ENCODE data around the gene AK8. TPM values are rescaled to one million over a fixed set of nuclear protein-coding genes. Genes with fewer than 3 reads are reported as not detected.

The AK8 gene
- total RNA-seq, 1 donor from 2014 or later, result 0.25 TPM

GRCh38 chr9:132869266-132869665, 8.8 kb downstream of the AK8 start:
- Histone ChIP-seq H3K27ac (no peak overlapping the region), H3K4me1 (no peaks in the 10 kb centered on the region), H3K36me3 (no peaks in the 10 kb centered on the region), H3K9me3 (no peaks in the 10 kb centered on the region), H3K27me3 (no peaks in the 10 kb centered on the region), H3K4me3 (no peak overlapping the region)
- intact Hi-C loops (cut with DNase I), result no loop called here
- DNase-seq (ENCODE audit: extremely low spot score in 2 of 2), result no peak
- no peak for TF ChIP-seq POLR2AphosphoS5 (IDR thresholded peaks at IDR 0.05; ENCODE audit: insufficient read depth in 1 of 2, low read depth in 1 of 2)
- no peak for TF ChIP-seq CTCF (IDR thresholded peaks at IDR 0.05)
- TF ChIP-seq POLR2A (IDR thresholded peaks at IDR 0.05), result no peak

GRCh38 chr9:132866898-132867297, 11.2 kb downstream of the AK8 start:
- no peak for DNase-seq (ENCODE audit: extremely low spot score in 2 of 2)
- intact Hi-C loops (cut with DNase I), result no loop called here
- no peaks in the 10 kb centered on the region for H3K27me3 ChIP-seq
- H3K9me3 ChIP-seq, result no peaks in the 10 kb centered on the region
- TF ChIP-seq CTCF (IDR thresholded peaks at IDR 0.05), result no peak
- TF ChIP-seq POLR2AphosphoS5 (IDR thresholded peaks at IDR 0.05; ENCODE audit: insufficient read depth in 1 of 2, low read depth in 1 of 2), result no peak
- TF ChIP-seq POLR2A (IDR thresholded peaks at IDR 0.05), result no peak
- H3K4me1 ChIP-seq, result no peaks in the 10 kb centered on the region
- H3K27ac ChIP-seq, result no peak overlapping the region
- no peaks in the 10 kb centered on the region for H3K36me3 ChIP-seq
- no peak overlapping the region for H3K4me3 ChIP-seq

GRCh38 chr9:132864691-132865090, 13.4 kb downstream of the AK8 start:
- Histone ChIP-seq H3K9me3 (no peaks in the 10 kb centered on the region), H3K27ac (no peak overlapping the region), H3K4me1 (no peaks in the 10 kb centered on the region), H3K27me3 (no peaks in the 10 kb centered on the region), H3K36me3 (no peaks in the 10 kb centered on the region), H3K4me3 (no peak overlapping the region)
- intact Hi-C loops (cut with DNase I), result no loop called here
- DNase-seq (ENCODE audit: extremely low spot score in 2 of 2), result no peak
- TF ChIP-seq CTCF (IDR thresholded peaks at IDR 0.05), result no peak
- TF ChIP-seq POLR2AphosphoS5 (IDR thresholded peaks at IDR 0.05; ENCODE audit: insufficient read depth in 1 of 2, low read depth in 1 of 2), result peak in 1 of 2 donors; percentile 58

GRCh38 chr9:132864277-132864676, 13.8 kb downstream of the AK8 start:
- H3K9me3 ChIP-seq, result no peaks in the 10 kb centered on the region
- no peak overlapping the region for H3K4me3 ChIP-seq
- H3K4me1 ChIP-seq, result no peaks in the 10 kb centered on the region
- intact Hi-C loops (cut with DNase I), result no loop called here
- H3K27ac ChIP-seq, result no peak overlapping the region
- H3K27me3 ChIP-seq, result no peaks in the 10 kb centered on the region
- TF ChIP-seq CTCF (IDR thresholded peaks at IDR 0.05) (no peak), POLR2A (IDR thresholded peaks at IDR 0.05) (no peak), POLR2AphosphoS5 (IDR thresholded peaks at IDR 0.05; ENCODE audit: insufficient read depth in 1 of 2, low read depth in 1 of 2) (no peak)
- DNase-seq (ENCODE audit: extremely low spot score in 2 of 2), result no peak
- H3K36me3 ChIP-seq, result no peaks in the 10 kb centered on the region

GRCh38 chr9:132863096-132863495, 15.0 kb downstream of the AK8 start:
- Histone ChIP-seq H3K27ac (no peak overlapping the region), H3K4me3 (no peak overlapping the region), H3K9me3 (no peaks in the 10 kb centered on the region), H3K27me3 (no peaks in the 10 kb centered on the region), H3K36me3 (no peaks in the 10 kb centered on the region), H3K4me1 (peaks cover 2% of the 10 kb centered on the region)
- DNase-seq (ENCODE audit: extremely low spot score in 2 of 2), result no peak
- TF ChIP-seq POLR2AphosphoS5 (IDR thresholded peaks at IDR 0.05; ENCODE audit: insufficient read depth in 1 of 2, low read depth in 1 of 2) (no peak), CTCF (IDR thresholded peaks at IDR 0.05) (no peak), POLR2A (IDR thresholded peaks at IDR 0.05) (no peak)
- intact Hi-C loops (cut with DNase I), result no loop called here

Measured in vagina (tissue), 2 donors.